Gastrocnemius medialis (tissue), 4 donors: ENCODE measurements around the gene ZNF763.

Experiments
- CTCF ChIP-seq, 5 experiments: fragments of 450-650 bp in 3 of 5; fragments of 200-600 bp in 2 of 5; sonication (generic) in 2 of 5; IDR thresholded peaks in 4 of 5; conservative IDR thresholded peaks in 1 of 5; 1 replicate in 4 of 5; 2 replicates in 1 of 5; pipeline ENCODE4 v1.5.1; 2016 to 2019; ENCODE audit warnings: antibody characterized with exemption in 5 of 5, mild to moderate bottlenecking in 3 of 5, moderate library complexity in 3 of 5
- POLR2A ChIP-seq, 2 donors: fragments of 450-650 bp; IDR thresholded peaks; one replicate each; pipeline ENCODE4 v1.6.1; 2017; ENCODE audit warnings: antibody characterized with exemption in 2 of 2, mild to moderate bottlenecking in 2 of 2, moderate library complexity in 2 of 2

- no peak for TF ChIP-seq CTCF (IDR thresholded peaks at IDR 0.05 in 4 of 5, conservative IDR thresholded peaks at IDR 0.05 in 1 of 5)
- no peak for TF ChIP-seq POLR2A (IDR thresholded peaks at IDR 0.05)
Measured at GRCh38 chr19:11942008-11942842, 22.6 kb upstream of the ZNF763 start.
